GM21447 (cell line): ENCODE measurements around the gene IDUA.

Source experiments
- ATAC-seq: cut with Tn5 transposase; IDR thresholded peaks from one replicate; pipeline ENCODE4 v1.9.1; 2021; ENCODE audit not compliant: unreplicated experiment

Gene IDUA

DNA sequence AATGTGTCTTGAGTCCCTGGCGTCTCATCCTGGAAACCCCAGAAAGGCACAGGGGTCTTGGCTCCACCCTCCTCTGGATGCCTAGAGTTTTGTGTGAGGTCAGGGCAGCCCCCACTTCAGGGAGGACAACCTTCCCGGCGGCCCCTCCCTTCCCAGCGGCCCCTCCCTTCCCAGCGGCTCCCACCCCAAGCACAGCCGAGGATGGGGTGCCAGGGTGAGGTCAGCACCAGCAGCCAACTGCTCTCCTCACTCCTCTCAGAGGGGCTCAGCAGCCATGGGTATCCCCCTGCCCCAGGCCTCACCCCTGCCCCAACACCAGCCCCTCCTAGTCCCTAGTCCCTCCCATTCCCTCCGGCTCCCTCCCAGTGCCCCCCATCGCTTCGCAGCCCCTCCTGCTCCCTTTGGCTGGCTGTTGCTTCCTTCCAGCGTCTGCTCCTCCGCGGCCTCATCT is 30.9 kb upstream of the IDUA start:
- no peak for ATAC-seq

DNA sequence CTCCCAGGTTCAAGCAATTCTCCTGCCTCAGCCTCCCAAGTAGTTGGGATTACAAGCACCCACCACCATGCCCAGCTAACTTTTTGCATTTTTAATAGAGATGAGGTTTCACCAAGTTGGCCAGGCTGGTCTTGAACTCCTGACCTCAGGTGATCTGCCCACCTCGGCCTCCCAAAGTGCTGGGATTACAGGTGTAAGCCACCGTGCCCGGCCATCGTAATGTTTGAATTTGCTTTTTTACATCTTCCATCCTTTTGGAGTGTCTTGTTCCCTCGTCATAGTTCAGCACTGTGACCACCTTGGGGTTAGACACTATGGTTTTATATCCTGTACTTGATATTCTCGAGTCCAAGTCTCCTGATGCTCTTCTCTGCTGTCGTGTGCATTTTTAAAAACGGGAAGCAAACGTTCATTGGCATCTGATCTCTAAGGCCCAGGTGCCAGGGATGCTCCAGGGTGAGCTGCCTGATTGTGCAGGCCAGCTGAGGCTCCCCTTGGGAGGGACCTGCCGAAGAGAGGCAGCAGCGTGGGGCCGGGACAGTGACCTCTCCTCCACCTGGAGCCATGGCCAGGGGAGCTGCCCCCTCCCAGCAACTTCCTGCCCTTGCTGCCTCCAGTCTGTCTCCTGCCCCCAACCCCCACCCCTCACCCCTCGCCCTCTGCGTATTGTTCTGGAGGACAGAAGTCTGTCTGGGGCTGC is 30.2 kb upstream of the IDUA start:
- ATAC-seq, result no peak

DNA sequence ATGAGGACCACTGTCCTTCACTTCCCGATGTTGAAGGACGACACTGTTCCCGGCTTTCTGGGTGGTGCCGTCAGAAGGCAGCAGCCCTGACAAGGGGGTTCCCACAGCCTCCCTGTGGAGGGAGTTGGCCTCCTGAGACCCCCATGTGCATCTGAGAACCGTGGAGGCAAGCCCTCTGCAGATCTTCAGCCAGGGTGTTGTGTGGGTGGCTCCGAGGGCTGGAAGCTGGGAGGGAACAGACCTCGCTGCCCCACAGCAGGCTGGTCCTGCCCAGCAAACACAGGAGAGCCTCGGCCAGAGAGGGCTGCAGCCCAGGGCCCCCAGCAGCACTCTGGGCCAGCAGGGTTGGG is 29.6 kb upstream of the IDUA start:
- ATAC-seq, result no peak

DNA sequence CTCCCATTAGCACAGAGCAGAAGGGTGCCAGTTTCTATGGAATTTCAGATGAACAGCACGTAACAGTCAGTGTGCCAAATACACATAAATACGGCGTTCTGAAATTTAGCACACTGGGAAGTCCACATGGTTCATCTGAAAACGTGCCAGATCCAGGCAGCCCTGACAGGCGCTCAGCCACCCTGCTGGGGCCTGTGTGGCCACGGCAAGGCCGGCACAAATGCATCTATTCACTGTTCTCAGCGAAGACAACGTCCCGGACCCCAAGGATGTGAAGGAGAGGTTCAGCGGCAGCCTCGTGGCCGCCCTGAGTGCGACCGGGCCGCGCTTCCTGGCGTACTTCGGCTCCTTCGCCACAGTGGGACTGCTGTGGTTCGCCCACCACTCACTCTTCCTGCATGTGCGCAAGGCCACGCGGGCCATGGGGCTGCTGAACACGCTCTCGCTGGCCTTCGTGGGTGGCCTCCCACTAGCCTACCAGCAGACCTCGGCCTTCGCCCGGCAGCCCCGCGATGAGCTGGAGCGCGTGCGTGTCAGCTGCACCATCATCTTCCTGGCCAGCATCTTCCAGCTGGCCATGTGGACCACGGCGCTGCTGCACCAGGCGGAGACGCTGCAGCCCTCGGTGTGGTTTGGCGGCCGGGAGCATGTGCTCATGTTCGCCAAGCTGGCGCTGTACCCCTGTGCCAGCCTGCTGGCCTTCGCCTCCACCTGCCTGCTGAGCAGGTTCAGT is 29.1 kb upstream of the IDUA start:
- ATAC-seq, result no peak

DNA sequence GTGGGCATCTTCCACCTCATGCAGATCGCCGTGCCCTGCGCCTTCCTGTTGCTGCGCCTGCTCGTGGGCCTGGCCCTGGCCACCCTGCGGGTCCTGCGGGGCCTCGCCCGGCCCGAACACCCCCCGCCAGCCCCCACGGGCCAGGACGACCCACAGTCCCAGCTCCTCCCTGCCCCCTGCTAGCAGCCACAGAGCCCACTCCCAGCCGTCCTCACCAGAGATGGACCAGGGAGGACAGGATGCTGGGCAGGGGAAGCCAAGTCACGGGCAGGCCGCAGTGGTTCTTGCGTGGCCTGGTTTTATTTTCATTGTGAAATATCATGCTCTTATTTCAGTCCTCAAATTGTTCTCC is 28.6 kb upstream of the IDUA start:
- no peak for ATAC-seq

DNA sequence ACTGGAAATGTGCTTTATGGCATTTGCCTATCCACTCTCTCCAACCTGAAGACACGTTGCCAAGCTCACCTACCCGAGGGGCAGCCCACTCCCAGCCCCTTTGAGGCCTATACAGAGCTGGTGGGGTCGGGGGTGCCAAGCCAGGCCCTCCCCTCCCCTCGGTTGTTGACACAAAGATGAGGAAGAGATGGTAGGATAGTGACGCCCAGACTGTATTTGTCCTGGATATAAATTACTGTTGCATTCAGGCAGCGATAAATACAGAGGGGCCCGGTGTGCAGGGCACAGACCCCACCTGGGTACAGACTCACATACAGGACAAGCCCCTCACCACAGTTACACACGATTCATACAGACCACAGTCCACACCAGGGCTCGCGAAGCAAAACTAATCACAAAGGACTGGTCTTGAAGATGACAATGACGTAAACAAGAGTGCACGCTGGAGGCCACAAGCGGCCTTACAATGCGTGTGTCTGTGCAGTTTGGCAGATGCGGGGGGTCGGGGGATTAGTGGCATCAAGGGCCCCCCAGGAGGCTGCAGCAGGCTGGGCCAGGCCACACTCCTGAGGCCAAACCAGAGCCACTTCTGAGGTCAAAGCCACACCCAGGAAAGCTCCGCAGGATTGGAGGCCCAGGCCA is 28.0 kb upstream of the IDUA start:
- ATAC-seq, result no peak

DNA sequence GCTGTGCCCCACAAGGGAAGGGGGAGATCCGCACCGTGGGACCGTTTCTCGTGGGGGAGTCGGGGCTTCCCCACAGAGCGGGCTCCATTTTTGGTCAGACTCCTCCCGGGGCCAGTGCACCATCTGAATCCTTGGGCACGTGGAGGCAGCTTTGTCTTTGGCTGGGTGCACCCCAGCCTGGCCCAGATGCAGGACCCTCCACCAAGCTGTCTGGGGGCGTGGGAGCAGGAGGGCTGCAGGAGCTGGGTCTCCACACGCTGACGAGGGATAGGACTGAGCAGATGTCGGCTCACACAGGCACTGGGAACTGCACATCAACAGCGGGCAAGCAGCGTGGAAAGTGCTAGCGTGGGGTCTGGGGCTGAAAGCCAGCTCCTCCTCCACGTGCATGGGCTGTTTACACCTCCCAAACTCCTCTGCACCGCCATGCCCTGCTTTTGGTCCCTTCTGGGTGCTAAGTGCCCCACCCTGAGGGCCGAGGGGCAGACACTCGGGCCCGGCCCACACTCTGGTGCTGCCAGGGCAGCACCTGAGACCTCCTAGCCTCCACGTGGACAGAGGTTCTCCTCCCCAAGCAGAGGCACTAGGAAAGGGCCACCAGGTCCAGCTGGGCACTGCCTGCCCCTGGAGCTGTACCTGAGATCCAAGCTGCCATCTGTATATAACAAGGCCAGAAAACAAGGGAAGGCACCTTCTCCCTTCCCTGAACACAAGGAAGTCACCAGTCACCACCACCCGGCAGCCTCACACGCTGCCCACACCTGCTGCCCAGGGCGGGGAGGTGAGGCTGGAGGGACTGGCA is 27.3 kb upstream of the IDUA start:
- ATAC-seq, result no peak

DNA sequence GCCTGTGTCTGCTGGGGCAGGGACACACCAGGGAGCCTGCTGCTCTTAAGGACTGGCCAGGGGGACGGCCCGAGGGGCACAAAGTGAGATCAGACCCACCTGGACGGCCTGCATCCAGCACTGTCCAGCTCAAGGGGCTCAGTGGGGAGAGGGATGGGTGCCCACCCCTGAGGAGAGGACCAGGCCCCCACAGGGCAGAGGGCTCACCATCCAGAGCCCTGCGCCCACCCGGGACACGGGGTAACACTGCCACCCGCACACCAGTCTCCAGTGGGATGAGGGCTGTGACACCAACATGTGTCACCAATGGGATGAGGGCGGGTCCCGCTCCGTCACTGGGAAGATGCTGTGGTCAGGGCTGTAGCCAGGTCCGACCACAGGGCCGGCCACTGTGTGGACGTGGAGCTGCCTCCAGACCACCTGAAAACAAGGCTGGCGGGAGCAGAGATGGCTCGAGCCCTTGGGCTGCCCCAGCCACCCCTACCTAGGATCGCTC is 26.7 kb upstream of the IDUA start:
- ATAC-seq, result no peak

DNA sequence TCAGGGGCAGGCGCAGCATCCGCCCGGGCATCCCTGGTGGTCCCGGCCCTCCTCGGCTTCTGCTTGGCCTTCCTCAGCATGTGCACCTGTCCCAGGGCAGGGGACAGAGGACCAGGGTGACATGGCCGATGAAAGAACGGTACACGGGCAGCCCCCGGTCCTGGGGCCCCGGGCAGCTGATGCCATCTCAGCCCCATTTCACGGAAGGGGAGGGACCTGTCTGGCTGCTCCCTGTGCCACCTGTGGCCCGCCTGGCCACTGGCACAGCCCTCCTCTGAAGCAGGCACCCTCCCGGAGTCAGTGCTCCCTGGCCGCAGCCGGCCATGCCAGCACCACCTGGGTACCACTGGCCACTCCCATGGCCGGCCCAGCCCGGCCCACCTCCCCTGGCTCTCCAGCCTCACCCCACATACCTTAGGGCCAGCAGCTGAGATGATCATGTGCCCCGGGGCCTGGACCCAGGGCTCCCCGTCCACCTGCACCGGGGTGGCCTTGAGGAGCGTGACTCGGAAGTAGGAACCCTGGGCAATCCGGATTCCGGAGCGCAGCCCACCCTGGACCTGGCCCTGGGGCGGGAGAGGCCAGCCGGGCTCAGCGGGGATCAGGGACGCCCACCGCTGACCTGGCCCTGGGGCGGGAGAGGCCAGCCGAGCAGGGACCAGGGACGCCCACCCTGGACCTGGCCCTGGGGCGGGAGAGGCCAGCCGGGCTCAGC is 26.1 kb upstream of the IDUA start:
- no peak for ATAC-seq

DNA sequence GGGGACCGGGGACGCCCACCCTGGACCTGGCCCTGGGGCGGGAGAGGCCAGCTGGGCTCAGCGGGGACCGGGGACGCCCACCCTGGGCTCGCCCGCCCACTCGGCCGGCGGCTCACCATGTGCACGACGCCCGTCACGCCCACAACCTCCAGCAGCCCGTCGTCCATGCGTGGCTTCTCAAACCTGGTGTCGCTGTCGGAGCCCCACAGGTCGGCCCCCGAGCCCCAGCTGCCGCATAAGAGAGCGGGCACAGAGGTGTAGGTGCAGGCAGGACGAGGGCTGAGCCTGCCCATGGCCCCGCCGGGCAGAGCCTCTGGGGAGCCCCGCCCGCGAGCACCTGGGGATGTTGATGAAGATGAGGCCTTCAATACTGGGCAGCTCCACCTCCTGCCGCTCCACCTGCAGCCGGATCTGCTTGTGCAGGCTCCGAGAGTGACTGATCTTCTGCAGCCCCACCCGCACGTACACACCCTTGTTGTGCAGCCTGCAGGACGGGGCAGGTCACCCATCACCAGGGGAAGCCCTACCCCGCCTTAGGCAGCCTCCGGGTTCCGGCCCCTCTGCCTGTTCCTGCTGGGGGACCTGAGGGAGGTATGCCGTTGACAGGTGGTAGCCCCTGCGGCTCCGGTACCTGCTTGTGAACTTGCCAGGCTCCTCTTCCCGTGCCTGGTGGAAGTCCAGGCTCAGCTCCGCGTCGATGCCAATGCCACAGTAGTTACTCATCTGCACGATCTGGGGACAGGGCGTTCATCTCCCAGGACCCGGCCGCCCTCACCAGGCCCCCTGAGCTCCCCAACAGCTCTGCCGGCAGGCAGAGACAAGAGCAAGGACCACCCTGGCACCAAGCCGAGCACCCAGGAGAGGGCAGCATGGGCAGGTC is 25.3 kb upstream of the IDUA start:
- ATAC-seq, result no peak

DNA sequence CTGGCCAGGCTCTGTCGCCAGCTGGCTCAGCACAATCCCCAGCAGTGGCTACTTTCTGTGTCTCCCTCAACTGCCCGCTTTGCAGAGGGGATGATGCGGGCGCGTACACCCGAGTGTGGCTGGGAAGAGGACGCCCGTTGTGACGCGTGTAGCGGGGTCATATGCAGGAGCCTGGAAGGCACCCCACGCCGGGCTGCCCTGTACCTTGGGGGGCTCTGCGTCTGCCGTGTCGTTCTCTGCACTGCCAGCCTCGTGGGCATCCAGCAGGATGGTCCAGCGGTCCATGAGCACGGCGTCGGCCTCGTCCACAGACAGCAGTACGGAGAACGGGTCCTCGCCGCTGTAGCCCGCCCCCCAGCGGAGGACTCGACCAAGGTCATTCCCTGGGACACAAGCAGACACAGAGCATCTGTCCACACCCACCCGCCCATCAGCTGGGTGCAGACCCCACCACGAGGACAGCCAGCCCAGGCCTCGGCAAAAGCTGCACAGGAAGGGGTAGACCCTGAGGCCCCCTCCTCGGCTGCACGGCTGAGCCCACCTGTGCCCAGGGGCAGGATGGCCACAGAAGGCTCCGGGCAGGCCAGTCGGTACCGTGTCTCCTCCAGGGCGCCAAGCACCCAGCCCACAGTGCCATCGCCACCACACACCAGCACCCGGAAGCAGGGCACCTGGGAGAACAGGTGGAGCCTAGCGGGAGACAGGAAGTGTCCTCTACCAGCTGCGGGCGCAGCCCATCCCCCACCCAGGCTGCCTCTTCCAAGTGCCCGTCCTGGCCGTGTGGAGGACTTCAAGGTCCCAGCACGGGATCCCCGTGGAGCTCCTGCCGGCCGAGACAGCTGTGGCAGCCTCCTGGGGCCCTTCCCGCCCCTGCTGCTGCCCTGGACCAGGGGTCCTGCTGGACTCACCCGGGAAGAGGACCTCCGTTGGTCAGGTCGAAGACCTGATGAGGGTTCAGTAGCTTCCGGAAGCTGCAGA is 24.3 kb upstream of the IDUA start:
- ATAC-seq, result no peak

DNA sequence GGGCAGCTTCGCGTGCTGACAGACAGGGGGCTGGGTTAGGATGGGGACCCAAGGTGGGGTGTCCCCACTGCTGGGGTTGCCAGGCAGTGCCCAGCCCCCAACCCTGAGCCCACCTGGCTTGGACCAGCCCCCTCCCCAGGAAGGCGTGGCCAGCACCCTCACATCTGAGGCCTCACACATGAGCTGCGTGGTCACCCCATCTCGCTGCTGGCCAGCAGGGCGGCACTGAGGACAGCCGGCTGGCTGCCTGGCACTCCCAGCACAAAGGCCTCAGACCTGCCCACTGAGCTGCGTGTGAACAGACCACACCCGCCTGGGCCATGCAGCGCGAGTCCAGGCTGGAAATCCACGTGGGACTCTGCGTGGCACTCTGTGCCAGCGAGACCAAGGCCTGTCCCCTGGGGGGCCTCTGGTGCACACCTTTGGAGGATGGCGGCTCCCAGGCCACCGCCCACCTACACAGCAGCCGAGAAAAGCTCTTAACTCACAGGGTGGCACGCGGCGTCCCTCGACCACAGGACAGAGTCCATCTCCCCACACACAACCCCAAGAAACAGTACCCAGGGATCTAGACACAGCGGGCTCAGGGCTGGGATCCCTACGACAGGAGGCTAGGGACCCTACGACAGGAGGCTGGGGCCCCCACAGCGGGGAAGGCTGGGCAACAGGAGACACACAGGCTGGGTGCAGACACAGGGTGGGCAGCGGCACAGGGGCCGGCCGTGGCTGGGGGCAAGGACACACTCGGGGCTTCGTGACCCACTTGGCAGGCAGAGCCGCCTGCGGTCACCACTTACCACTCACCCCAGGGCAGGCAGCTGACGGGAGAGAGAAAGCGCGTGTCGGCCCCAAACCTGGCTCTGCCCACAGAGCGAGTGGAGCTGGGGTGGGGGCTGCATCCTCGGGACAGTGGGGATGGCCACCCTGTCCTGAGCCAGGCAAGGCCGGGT is 23.3 kb upstream of the IDUA start:
- no peak for ATAC-seq

DNA sequence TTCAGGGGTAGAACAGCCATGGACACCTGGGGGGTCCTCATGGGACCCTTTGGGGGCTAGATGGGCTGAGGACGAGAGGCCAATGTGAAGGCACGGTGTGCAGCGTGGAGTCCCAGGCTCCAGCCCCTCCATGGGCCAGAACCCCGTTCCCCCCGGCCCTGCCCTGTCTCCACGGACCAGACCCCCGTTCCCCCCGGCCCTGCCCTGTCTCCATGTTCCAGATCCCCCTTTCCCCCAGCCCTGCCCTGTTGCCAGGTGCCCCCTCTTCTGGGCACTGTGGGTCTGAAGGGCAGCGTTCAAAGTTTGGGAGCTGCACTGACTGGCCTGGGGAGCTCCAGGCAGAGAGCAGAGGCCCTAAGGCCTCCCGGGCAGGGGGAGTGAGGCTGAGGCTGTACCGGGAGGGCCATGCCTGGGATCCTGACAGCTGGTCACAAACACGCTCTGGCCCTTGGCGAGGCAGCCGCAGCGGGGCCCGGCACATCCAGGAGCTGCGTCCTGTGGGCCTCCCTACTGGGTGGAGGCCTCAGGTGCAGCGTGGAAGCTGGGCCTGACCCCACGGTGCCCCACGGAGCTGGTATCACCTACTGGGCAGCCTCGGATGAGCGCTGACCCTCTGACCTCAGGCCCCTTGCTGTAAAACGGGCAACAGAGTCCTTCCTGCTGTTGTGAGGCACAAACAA is 22.4 kb upstream of the IDUA start:
- ATAC-seq, result no peak

DNA sequence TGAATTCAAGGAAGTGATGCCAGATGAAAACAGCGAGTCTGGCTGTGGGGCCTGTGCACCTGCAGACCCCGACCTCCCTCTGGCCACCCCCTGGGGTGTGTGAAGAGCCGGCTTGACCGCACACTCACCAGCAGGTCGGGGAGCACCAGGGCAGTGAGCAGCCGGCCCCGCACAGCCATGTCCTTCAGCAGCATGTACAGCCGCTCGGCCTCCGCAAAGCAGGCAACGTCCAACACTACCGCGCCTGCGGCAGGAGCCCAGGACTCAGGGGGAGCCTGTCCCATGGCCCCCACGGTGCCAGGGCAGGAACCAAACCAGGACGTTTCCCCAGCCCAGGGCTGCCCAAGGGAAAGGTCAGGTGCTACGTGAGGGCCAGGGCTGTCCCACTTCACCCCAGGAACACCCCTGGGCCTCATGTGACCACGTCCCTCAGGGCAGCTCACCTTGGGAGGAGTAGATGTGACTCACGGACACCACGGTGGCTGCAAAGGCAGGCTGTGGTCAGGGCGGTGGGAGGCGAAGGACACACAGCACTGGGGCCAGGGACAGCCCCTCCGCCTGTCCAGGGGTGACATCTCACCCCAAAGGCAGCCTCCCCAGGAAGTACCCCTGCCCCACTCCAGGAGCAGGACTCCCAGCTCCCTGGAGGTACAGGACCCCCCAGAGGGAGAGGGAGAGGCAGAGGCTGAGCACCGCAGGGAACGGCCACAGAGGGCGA is 21.6 kb upstream of the IDUA start:
- ATAC-seq, result no peak

DNA sequence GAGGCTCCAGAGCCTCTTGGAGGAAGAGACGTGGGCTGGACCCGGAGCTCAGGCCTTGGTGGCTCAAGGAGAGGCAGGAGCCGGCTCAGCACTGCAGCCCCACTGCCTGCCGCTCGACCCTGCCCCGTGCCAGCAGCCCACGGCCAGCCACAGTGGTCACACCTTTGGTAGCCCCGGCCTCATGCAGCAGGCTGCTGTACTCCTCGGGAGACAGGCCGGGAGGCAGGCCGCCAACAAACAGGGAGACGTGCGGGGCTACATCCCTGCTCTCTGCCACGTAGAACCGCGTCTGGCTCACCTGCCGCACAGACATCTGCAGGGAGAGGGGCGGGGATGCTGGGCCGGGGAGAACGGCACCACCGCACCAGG is 21.1 kb upstream of the IDUA start:
- no peak for ATAC-seq
